GM23338 (cell line): ENCODE results near the gene RASAL3.

Source experiments
- CREB1 ChIP-seq: fragments of 250-450 bp; sonication (Bioruptor Pico); IDR thresholded peaks from 2 replicates; pipeline ENCODE4 v1.5.0; 2020; ENCODE audit warnings: low read depth, mild to moderate bottlenecking, moderate library complexity
- EZH2 ChIP-seq: fragments of 200-600 bp; sonication (generic); IDR thresholded peaks from one replicate; pipeline ENCODE4 v1.8.0; 2017; ENCODE audit warnings: antibody characterized with exemption, mild to moderate bottlenecking, low read depth; ENCODE audit not compliant: unreplicated experiment
- EZH2phosphoT487 ChIP-seq: fragments of 200-600 bp; sonication (generic); IDR thresholded peaks from one replicate; pipeline ENCODE4 v1.8.1; 2018; ENCODE audit warnings: antibody characterized with exemption; ENCODE audit not compliant: unreplicated experiment
- POLR2AphosphoS5 ChIP-seq: IDR thresholded peaks from 2 replicates; pipeline ENCODE4 v1.6.1; 2016; ENCODE audit warnings: antibody characterized with exemption, low read depth
- REST ChIP-seq: IDR thresholded peaks from one replicate; pipeline ENCODE4 v1.6.1; 2018; ENCODE audit warnings: antibody characterized with exemption; ENCODE audit not compliant: unreplicated experiment
- STAT1 ChIP-seq: IDR thresholded peaks from one replicate; pipeline ENCODE4 v1.6.1; 2016; ENCODE audit warnings: antibody characterized with exemption; ENCODE audit not compliant: unreplicated experiment
- ZNF114 ChIP-seq: fragments of 250-450 bp; sonication (Bioruptor Pico); IDR thresholded peaks from 2 replicates; pipeline ENCODE4 v1.5.0; 2020; ENCODE audit warnings: mild to moderate bottlenecking, moderate library complexity
- ZNF331 ChIP-seq: fragments of 250-450 bp; sonication (Bioruptor Pico); IDR thresholded peaks from 2 replicates; pipeline ENCODE4 v1.5.0; 2020; ENCODE audit warnings: low read depth, mild to moderate bottlenecking, moderate library complexity
- TF ChIP-seq, protein P1 (sequence below), 2 experiments: fragments of 200-600 bp in 1 of 2; sonication (generic) in 1 of 2; conservative IDR thresholded peaks; 2 replicates each; pipeline versions ENCODE4 v1.5.1 to v1.6.1; 2016 to 2017; ENCODE audit warnings: antibody characterized with exemption in 2 of 2, low read depth in 2 of 2, mild to moderate bottlenecking in 2 of 2, moderate library complexity in 1 of 2
- TF ChIP-seq, protein P2 (sequence below): IDR thresholded peaks from 2 replicates; pipeline ENCODE4 v1.6.1; 2016; ENCODE audit warnings: antibody characterized with exemption

DNA sequence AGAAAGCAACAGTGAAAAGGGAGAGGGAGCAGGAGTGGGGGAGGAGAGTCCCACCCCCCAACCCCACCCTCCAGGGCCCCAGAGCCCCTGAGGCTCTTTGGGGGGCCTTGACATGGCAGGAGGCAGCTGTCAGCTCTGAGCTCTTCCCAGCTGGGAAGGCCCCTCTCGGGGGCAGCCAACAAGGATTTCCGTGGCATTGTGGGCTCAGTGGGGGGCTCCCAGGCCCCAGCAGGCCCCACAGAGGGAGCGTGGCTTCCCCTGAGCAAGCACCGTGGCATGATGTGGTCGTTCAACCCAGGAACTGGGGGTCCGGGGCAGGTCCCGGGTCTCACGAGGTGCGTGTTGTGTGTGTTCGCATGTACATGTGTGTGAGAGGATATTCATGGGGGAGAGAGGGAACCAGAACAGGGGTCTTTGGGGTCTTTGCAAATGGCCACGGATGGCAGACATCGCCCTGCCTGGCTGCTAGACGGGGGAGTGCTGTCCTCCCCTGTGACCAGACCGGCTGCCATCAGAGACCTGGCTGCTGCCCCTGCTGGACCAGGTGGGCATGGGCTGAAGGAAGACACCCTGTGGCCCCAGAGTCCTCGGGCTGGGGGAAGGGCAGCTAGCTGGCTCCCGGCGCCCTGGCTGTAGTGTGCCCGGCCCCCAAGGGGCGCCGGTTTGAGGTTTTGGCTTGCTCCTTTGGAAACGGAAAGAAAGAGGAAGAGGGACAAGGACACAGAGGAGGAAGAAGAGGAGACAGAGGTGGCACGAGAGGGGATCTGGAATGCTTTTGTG, 41.9 kb downstream of the RASAL3 start:
- TF ChIP-seq, protein P1, sequence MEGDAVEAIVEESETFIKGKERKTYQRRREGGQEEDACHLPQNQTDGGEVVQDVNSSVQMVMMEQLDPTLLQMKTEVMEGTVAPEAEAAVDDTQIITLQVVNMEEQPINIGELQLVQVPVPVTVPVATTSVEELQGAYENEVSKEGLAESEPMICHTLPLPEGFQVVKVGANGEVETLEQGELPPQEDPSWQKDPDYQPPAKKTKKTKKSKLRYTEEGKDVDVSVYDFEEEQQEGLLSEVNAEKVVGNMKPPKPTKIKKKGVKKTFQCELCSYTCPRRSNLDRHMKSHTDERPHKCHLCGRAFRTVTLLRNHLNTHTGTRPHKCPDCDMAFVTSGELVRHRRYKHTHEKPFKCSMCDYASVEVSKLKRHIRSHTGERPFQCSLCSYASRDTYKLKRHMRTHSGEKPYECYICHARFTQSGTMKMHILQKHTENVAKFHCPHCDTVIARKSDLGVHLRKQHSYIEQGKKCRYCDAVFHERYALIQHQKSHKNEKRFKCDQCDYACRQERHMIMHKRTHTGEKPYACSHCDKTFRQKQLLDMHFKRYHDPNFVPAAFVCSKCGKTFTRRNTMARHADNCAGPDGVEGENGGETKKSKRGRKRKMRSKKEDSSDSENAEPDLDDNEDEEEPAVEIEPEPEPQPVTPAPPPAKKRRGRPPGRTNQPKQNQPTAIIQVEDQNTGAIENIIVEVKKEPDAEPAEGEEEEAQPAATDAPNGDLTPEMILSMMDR (conservative IDR thresholded peaks at IDR 0.05; ENCODE audit: low read depth in 2 of 2) = no peak; a peak in 1 of 4 replicates
- TF ChIP-seq ZNF331 (CRISPR knock-in tag) = no peak
- TF ChIP-seq EZH2phosphoT487 = no peak
- no peak for TF ChIP-seq EZH2
- no peak for TF ChIP-seq REST
- TF ChIP-seq POLR2AphosphoS5 = no peak
- TF ChIP-seq, protein P2, sequence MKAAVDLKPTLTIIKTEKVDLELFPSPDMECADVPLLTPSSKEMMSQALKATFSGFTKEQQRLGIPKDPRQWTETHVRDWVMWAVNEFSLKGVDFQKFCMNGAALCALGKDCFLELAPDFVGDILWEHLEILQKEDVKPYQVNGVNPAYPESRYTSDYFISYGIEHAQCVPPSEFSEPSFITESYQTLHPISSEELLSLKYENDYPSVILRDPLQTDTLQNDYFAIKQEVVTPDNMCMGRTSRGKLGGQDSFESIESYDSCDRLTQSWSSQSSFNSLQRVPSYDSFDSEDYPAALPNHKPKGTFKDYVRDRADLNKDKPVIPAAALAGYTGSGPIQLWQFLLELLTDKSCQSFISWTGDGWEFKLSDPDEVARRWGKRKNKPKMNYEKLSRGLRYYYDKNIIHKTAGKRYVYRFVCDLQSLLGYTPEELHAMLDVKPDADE = no peak
- no peak for TF ChIP-seq STAT1
- TF ChIP-seq CREB1 (CRISPR knock-in tag) = no peak
- TF ChIP-seq ZNF114 = no peak
